Common myeloid progenitor, CD34-positive (primary cell): Measurements from ENCODE around the gene PLSCR2.

Source experiments
- CTCF ChIA-PET: fragments of 350-600 bp; sonication (Branson Sonifier 250); formaldehyde crosslinking; loops from one replicate; lab custom pipeline; 2021; ENCODE audit warnings: antibody characterized with exemption; lab: Charles Lee
- POLR2A ChIA-PET: fragments of 350-600 bp; sonication (Branson Sonifier 250); formaldehyde crosslinking; loops from one replicate; lab custom pipeline; 2021; ENCODE audit warnings: antibody characterized with exemption; lab: Charles Lee
- DNase-seq, 3 donors: peaks; one replicate each; pipeline versions ENCODE4 v3.0.0 to v3.0.0-alpha.2; 2013
- H3K27ac ChIP-seq, 2 experiments: 1 replicate in 1 of 2; 2 replicates in 1 of 2; pipeline ENCODE4 v1.7.0; 2013; ENCODE audit warnings: inconsistent platforms in 2 of 2, low read length in 2 of 2, mild to moderate bottlenecking in 2 of 2, low read depth in 1 of 2, moderate library complexity in 1 of 2; ENCODE audit not compliant: severe bottlenecking in 2 of 2, insufficient read depth in 1 of 2, poor library complexity in 1 of 2
- H3K27me3 ChIP-seq, 5 experiments: replicated peaks in 2 of 5; 1 replicate in 3 of 5; 2 replicates in 2 of 5; pipeline versions ENCODE4 v1.6.1 to v1.7.0; 2013; ENCODE audit warnings: low read length in 4 of 5, mild to moderate bottlenecking in 2 of 5, moderate library complexity in 2 of 5, inconsistent platforms in 1 of 5; ENCODE audit not compliant: insufficient read depth in 5 of 5, control insufficient read depth in 4 of 5
- H3K36me3 ChIP-seq, 4 experiments: 1 replicate in 2 of 4; 2 replicates in 2 of 4; pipeline versions ENCODE4 v1.6.1 to v1.7.0; 2013; ENCODE audit warnings: low read length in 3 of 4, control low read depth in 1 of 4, mild to moderate bottlenecking in 1 of 4; ENCODE audit not compliant: control insufficient read depth in 4 of 4, insufficient read depth in 4 of 4
- H3K4me1 ChIP-seq, 4 experiments: 1 replicate in 3 of 4; 2 replicates in 1 of 4; pipeline versions ENCODE4 v1.6.1 to v1.7.1; 2013; ENCODE audit warnings: low read length in 3 of 4, mild to moderate bottlenecking in 3 of 4, control low read depth in 1 of 4, inconsistent platforms in 1 of 4, moderate library complexity in 1 of 4; ENCODE audit not compliant: control insufficient read depth in 4 of 4, insufficient read depth in 4 of 4; ENCODE audit errors: control extremely low read depth in 1 of 4
- H3K4me3 ChIP-seq, 7 experiments: 1 replicate in 4 of 7; 2 replicates in 3 of 7; pipeline versions ENCODE4 v1.5.1 to v1.7.0; 2013; ENCODE audit warnings: mild to moderate bottlenecking in 7 of 7, low read length in 6 of 7, moderate library complexity in 6 of 7, inconsistent platforms in 2 of 7, low read depth in 2 of 7, control low read depth in 1 of 7; ENCODE audit not compliant: insufficient read depth in 4 of 7, control insufficient read depth in 1 of 7; ENCODE audit errors: extremely low read depth in 1 of 7
- H3K9me3 ChIP-seq, 5 experiments: 1 replicate in 4 of 5; 2 replicates in 1 of 5; pipeline versions ENCODE4 v1.6.1 to v1.7.1; 2013; ENCODE audit warnings: low read length in 4 of 5, mild to moderate bottlenecking in 2 of 5, inconsistent platforms in 1 of 5, low read depth in 1 of 5, moderate library complexity in 1 of 5; ENCODE audit not compliant: control insufficient read depth in 4 of 5, insufficient read depth in 2 of 5; ENCODE audit errors: control extremely low read depth in 1 of 5

The PLSCR2 gene

DNA sequence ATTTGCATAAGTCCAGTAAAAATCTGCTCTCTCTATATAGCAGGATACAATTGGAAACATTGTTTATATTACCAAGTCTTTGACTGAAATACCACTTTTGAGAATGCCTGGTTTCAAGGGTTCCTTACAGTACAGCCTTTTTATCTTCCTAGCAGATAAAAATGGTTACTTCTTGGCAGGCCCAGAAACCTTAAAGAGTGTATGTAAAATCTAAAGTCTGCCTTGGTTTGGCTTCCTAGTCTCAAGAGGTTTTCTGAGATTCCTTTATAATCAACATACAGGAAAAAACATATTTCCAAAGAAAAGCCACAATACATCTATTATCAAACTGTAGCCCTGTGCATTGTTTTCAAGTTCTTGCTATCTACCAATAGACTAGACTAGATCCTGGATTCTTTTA, 84.6 kb downstream of the PLSCR2 start:
- Histone ChIP-seq H3K27me3 (no peaks in the 10 kb centered on the region), H3K9me3 (no peaks in the 10 kb centered on the region), H3K4me3 (no peak overlapping the region), H3K36me3 (no peaks in the 10 kb centered on the region), H3K27ac (no peak overlapping the region), H3K4me1 (no peaks in the 10 kb centered on the region)
- no peak for DNase-seq
- CTCF ChIA-PET, result no interaction called here
- POLR2A ChIA-PET, result no interaction called here
